Stimulated activated CD4-positive, alpha-beta T cell treated with anti-CD3 and anti-CD28 coated beads, Interleukin-1b, Interleukin-23, amount 100 ng/mL, for 1 hour (primary cell): ENCODE measurements around the gene SEC14L1.
"Not testable (repeated sequence)": the region's sequence is repeated elsewhere in the genome, so short reads cannot be mapped to it uniquely, and the experiment has no call there.

Experiments used
- DNase-seq, 2 donors: peaks; one replicate each; pipeline ENCODE4 v3.0.0-alpha.2; 2020; ENCODE audit warnings: low read depth in 2 of 2

The SEC14L1 gene

DNA sequence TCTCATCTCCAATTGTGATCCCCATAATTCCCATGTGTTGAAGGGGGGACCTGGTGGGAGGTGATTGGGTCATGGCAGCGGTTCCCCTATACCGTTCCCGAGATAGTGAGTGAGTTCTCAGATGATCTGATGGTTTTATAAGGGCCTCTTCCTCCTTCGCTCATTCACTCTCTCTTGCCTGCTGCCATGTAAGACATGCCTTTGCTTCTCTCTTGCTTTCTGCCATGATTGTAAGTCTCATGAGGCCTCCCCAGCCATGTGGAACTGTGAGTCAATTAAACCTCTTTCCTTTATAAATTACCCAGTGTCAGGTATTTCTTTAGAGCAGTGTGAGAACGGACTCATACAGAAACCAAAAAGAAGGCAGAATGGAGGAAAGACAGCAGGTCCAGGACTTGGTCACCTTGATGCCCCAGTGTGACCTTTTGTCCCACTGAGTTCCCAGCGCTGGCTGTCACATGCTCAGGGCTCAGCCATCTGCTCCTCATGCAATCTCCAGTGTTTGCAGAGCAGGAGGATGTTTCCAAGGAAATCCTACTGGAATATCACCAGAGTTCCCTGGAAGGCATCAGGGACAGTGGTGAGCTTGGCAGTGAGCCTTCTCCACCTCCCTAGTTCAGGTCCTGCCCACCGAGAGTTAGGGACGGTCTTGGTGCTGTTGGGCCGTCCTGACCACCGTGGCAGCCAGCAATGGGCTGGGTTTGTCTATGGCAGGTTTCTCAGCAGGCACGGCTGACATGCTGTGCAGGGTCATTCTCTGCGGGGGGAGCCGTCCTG lies 96.7 kb downstream of the SEC14L1 start:
- DNase-seq: no peak

DNA sequence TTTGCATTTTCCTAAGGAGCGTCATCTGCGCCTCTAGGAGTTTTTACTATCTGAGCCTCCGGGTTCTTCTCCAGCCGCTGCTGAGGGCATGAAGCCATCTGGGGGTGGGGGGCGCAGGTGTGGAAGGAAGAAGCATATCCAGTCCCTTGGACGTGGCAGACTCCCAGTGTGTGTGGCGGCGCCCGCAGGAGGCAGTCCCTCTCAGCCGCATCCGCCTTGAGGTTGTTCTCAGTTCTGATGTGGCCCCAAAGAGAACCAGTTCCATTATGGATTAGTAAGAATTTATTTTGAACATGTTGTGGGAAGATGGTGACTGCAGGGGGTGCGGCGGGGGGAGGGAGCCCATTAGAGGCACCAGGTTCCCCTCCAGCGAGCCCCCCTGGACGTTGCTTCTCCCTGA lies 100.2 kb downstream of the SEC14L1 start:
- no peak for DNase-seq

DNA sequence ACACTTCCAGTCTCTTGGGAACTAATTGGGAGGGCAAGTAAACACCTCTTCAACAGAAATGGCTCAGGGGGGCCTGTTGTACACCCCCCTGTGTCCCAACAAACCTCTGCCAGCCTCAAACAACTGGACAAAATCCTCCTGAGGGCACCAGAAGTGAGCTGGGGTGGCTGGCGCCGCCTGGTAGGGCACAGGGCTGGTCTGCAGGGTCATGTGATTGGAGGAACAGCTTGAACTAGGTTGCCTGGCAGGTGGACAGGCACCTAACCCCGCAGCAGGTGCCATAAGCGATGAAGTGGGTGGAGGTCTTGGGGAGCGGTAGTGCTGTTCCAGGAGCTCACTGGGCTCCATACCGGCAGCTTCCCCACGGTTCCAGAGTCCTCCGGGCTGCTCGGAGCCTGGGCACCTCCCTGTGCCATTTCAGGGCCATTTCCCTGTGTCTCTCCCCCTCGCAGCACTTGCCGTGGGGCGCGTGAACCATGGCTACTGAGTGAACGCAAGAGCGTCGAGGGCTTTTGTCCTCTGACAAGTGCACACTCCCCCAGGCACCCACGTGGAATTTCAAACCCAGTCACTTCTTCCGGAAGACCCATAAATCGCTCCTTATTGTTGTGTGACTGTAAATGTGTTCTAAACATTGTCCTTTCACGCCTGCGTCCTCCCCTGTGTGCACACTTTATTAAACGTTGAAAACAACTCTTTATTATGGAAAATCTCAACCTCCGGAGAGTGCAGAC lies 101.5 kb downstream of the SEC14L1 start:
- no peak for DNase-seq

DNA sequence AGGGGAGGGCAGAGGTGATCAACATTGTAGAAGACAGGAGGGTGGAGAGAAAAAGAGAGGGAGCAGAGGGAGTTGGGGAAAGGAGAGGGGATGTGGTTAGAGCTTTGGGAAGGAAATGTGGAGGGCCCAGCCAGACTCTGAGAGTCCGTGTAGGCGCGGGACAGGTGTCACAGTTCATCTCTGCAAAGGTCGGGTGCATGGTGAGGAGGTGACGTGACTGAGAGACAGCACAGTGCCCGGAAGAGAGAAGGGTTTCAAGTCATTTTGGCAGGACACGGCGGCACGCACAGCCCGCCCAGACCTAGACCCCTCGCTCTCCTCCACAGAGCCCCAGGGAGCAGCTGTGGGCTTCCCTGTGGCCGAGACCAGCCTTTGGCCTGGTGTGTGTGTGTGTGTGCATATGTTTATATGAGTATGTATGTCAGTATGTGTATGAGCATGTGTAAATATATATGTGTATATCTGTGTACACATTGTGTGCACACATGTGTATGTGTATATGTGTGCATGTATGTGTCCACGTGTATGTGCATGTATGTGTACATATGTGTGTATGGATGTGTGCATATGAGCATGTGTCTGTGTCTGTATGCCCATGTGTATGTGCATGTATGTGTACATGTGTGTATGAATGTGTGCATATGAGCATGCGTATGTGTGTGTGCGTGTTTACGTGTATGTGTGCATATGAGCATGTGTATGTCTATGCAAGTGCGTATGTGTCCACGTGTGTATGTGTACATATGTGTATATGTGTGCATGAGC lies 104.6 kb downstream of the SEC14L1 start:
- DNase-seq: no peak

DNA sequence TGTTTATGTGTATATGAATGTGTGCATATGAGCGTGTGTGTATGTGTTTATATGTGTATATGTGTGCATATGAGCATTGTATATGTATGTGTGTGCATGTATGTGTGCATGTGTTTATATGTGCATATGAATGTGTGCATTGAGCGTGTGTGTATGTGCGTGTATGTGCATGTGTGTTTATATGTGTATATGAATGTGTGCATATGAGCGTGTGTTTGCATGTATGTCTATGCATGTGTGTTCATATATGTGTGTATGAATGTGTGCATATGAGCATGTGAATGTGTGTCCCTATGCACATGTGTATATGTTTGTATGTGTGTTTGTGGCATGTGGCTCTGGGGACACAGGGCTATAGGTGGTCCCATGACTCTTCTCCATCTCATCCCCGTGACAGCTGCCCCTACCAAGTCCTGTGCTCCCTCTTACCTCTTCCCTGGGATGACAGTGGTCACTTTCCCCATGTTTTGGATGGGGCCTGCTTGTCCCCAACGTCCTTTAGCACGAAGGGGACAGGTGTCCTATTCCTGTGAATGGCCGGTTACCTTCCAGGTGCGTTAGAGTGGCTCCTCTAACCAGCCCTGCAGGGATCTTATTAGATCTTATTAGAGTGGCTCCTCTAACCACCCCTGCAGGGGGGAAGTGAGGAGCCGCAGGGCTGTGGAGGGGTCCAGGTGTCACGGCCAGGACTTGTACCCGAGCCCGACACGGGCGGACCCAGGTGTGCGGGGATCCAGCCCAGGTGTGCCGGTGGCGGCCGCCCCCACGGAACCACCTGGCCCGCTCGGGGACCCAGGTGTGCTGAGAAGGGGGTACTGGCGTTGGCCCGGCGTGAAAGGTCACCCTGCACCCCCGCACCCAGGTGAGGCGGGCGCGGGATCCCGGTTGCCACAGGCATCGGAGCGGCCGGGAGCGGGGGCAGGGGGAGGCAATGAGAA lies 105.6 kb downstream of the SEC14L1 start:
- no peak for DNase-seq

DNA sequence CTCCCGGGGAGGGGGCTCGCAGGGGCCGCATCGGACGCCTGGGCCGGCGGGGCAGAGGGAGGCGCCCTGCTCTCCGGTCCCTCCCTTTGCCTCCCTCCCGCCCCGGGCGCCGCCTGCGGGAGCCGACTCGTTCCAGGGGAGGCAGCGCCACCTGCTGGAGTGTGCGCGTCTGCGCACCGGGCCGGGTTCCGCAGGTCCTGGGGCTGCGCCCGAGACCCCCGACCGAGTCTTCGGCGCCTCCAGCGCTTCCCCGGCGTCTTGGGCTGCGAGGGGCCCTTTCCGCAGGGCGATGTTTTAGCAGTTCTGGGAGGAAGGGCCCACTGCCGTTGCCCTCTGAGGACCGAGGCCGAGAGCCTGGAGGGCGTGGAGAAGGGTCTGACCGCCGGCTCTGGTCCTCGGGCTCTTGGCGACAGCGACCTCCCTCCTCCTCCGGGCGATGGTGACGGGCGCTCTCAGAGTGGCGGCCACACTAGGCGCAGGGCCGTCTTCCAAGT lies 106.3 kb downstream of the SEC14L1 start:
- DNase-seq: peak; percentile 79 to 82

DNA sequence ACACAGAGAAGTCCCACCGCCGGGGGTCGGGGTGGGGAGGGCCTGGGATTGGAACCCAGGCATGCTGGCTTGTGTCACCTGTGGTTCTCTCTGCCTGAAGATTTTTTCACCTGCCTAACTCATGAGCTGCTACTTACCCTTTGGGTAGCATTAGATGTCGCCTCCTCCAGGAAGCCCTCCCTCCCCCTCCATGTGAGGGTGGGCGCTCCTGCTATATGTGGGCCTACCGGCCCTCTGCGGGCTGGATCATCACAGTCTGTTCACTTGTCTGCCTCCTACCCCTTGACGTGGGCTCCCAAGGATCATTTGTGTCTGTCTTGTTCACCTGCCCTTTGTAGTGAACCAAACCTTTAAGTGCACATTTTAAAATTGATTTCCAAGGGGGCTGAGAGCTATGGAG lies 106.8 kb downstream of the SEC14L1 start:
- DNase-seq: no peak

DNA sequence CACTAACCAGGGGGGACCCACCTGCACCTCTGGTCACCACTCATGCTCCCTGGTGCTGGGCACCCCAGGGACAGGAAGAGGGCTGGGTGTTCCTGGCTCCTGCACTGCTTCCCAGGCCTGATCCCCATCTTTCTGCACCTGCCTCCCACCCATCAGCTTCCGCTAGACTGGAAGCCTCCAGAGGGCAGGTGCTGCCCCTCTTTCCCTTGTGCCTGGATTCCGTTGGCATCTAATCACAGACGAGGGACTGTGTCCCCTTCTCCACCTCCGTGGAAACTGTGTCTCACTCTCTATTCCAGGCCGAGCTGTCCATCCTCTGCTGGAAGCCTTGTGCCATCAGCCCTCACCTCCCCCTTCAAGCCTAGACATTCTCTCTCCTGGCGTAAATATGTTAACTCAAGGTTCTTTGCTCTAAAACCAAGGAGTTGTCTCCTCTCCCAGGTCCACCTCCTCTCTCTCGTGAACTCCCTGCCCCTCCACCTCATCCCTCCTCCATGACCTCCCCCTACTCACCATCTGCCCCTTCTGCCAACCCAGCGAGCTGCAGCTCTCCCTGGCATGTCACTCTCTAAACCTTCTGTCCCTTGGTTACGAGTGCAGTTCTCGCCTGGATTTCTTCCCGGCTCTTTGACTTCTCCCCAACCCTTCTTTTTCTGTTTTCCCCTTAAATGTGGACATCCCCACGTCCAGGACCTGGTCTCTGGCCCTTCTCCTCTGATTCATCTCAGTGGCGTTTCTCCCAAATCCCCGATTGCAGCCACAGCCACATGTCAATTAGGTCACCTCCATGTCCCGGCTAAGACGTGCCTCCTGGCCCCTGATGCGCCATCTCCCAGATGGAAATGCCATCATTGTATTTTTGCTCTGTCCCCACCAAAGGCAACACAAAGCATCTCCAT lies 107.7 kb downstream of the SEC14L1 start:
- DNase-seq: no peak

DNA sequence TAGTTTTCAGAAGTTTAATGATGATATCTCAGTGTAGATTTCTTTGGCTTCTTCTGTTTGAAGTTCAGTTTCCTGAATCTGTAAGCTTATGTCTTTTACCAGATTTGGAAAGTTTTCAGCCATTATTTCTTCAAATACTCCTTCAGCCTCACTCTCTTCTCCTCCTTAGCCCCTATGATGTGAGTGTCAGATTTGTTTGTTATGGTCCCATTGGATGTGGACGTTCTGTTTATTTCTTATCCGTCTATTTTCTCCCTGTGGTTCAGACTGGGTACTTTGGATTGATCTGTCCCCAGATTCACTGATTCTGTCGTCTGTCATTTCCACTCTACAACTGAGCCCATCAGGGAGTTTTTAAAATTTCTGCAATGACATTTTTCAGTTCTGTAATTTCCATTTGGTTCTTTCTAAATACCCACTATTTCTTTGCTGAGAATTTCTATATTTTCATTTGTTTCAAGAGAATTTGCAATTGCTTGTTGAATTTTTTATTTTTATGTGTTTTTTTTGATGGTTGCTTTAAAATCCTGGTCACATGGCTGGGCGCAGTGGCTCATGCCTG lies 110.9 kb downstream of the SEC14L1 start:
- no peak for DNase-seq

DNA sequence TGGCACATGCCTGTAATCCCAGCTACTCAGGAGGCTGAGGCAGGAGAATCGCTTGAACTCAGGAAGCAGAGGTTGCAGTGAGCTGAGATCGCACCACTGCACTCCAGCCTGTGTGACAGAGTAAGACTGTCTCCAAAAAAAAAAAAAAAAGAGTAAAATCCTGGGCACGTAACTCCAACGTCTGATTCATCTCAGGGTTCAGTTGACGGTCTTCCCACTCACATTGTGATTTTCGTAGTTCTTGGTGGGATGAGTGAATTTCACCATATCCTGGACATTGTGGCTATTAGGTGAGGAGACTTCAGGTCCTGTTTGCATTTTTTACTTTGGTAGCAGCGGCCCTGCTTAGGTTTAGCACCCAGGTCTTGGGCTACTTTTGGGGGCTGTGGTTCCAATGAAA lies 111.5 kb downstream of the SEC14L1 start:
- DNase-seq: not testable (repeated sequence)

DNA sequence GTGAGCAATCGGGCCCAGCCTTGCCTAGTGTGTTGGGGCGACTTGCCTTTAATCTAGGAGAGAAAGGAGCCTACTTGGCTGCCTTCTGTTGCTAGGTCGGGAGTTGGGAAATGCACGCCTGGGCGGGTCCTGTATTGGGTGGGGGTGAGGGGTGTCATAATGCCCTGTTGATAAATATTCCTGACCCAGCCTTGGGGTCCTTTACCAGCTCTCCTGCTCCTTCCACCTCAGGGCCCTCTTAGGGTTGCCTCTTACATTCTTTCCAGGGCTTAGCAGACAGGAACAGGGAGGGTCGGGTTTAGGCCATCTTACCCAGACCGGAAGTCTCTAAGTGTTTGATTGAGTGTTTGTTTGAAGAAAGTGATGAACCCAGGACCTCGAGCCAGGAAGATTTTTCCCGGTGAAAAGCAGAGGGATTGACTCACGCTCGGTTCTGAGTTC lies 112.9 kb downstream of the SEC14L1 start:
- DNase-seq: no peak

DNA sequence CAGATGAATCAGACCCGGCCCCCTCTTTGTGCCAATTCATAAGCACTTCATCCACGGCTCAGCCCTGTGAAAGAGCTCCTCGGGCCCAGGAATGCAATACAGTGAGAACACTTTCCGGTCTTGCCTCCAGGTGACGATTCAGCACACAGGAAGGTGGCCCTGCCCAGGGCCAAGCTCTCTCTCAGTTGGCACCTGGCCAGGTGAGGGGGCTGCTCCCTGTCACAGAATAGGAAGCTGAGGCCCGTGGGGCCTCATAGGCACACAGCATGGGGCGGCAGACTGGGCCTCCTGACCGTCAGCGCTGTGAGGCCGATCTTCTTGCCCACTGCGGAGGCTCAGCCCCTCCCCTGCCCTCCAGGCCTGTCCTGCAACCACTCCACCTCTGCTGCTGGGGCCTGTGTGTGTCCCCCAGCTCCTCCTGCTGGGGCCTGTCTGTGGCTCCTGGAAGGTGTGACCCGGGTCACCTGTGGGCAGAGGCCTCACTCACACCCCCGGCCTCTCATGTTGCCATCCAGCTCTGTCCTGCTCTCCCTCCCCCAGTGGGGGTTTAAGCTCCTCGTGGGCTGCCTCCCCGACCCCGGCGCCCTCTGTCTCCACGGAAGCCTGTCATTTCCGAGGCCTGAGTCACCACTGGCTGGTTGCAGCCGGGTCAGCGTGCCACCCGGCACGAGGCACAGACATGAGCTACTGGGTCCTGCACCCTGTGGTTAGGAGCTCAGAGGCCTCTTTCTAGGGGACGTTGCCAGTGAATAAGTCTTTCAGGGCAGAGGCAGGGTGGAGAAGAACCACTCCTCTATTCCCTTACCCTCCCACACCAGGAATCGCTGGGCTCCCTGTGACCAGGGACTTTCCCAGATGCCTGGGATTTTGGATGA lies 114.4 kb downstream of the SEC14L1 start:
- no peak for DNase-seq

DNA sequence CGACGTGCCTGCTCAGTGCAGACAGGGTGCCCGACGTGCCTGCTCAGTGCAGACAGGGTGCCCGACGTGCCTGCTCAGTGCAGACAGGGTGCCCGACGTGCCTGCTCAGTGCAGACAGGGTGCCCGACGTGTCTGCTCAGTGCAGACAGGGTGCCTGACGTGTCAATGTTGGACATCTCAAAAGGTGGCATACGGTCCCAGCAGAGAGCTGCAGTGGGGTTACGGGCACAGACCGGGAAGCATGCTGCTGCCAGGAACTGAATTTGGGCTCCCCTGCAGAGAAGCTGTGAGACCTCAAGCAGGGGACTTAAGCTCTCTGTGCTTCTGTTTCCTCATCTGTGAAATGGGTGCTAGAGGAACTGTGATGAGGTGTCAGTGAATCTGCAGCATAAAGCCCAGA lies 115.2 kb downstream of the SEC14L1 start:
- not testable (repeated sequence) for DNase-seq

DNA sequence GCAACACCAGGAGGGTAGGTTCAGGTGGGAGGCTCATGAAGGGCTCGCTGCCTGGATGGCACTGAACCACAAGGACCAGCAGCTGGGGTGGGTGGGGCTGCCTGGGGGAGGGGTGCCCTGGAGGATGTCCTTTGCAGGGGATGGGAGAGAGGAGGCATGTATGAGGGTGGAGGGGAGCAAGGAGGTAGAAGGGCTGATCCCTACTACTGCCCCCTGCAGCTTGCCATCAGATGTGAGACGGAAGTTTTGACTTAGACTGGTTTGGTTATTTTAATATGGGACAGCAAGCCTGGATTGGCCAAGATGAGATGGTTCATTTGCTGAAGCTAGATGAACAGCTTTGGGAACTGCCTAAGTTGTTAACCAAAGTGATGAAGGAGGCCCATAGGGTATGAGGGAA lies 115.9 kb downstream of the SEC14L1 start:
- DNase-seq: no peak

DNA sequence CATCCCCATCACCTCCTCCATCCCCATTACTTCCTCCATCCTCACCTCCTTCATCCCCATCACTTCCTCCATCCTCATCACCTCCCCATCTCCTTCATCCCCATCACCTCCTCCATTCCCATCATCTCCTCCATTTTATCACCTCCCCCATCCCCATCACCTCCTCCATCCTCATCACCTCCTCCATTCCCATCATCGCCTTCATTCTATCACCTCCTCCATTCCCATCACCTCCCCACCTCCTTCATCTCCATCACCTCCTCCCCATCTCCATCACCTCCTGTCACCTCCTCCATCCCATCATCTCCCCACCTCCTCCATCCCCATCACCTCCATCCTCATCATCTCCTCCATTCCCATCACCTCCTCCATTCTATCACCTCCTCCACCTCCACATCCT lies 116.4 kb downstream of the SEC14L1 start:
- no peak for DNase-seq

DNA sequence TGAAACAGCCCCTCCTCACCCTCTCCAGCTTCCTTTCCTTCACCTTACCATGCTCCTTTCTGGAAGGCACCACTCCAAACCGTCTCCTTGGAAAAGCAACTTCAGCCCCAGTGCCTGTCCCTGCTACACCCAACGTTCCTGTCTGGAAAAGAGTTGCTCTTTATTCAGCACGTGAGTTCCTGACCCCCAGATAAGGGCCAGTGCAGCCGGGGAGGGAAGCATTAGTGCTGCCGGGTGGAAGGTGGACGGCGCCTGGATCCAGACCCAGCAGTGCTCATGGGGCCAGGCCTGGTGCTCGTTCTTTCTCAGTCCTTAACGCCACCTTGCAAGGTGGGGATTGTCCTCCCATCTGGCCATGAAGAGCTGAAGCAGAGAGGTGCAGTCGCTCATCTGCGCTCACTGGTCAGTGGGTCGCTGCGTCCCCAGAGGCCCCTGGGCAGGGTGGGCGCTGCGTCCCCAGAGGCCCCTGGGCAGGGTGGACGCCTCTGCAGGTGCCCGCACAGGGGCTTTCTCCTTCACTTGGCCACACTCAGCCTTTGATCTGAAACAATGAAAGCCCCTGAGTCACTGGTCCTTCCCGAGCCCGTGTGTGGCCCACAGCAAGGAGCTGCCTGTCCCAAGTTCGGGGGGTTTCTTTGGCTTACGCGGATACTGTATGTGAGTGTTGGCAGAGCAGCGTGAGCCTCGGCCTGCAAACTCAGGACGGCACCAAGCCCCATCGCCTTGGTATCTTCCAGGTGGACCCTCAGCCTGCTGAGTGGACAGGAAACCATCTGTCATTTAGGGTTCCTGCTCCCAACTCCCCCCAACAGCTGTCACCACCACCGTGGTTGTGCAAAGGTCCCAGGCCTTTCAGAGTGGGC lies 117.1 kb downstream of the SEC14L1 start:
- no peak for DNase-seq

DNA sequence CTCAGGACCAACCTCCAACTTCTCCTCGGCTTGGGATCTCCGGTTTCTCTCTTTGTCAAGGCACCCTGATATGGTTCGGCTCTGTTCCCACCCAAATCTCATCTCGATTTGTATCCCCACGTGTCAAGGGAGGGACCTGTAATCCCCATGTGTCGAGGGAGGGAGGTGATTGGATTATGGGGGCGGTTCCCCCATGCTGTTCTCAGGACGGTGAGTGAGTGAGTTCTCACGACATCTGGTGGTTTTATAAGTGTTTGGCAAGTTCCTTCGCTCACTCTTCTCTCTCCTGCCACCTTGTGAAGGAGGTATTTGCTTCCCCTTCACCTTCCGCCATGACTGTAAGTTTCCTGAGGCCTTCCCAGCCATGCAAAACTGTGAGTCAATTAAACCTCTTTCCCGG lies 117.9 kb downstream of the SEC14L1 start:
- DNase-seq: no peak
